IPS-18c (cell line): ENCODE results near the gene DGCR2.

ENCODE experiments used
- H3K4me3 ChIP-seq: 2 replicates; pipeline ENCODE4 v1.7.0; 2013; ENCODE audit warnings: low read depth, mild to moderate bottlenecking, low read length, moderate library complexity; ENCODE audit not compliant: insufficient read depth
- H3K9me3 ChIP-seq: one replicate; pipeline ENCODE4 v1.6.1; 2013; ENCODE audit warnings: mild to moderate bottlenecking, low read length, moderate library complexity; ENCODE audit not compliant: control insufficient read depth, insufficient read depth

The DGCR2 gene

DNA sequence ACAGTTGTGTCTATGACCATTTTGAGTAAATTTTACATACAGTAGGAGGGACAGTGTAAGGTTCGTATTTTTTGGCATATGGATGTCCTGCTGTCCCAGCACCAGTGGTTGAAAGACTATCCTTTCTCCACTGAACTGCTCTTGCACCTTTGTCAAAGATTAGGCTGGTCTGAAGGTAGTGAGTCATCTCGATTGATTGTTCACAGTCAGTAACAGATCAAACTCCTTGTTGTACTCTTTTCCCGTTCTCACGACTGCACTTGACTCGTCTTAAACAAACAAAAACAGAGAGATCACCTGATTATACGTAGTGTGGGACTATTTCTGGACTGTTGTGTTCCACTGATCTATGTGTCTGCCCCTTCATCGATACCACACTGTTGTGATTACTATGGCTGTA is 77.1 kb downstream of the DGCR2 start:
- Histone ChIP-seq H3K4me3 (no peak overlapping the region), H3K9me3 (no peaks in the 10 kb centered on the region)

DNA sequence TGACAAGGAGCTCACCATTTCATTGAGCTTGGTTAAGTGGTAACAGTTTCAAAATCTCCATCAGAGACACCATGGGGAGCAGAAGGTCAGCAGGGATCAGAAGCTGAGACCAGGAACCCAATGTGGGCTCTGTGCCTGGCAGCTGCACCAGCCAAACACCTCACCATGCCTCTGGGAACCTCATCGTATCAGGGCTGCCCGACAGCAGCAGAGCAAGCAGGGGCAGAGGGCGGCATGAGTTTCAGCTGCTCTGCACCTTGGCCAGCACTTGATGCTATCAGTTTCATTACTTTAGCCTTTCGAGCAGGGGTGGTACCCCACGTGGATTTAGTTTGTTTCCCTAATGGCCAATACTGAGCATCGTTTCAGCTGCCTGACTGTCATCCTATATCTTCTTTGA is 77.8 kb downstream of the DGCR2 start:
- H3K4me3 ChIP-seq, result no peak overlapping the region
- H3K9me3 ChIP-seq, result no peaks in the 10 kb centered on the region

DNA sequence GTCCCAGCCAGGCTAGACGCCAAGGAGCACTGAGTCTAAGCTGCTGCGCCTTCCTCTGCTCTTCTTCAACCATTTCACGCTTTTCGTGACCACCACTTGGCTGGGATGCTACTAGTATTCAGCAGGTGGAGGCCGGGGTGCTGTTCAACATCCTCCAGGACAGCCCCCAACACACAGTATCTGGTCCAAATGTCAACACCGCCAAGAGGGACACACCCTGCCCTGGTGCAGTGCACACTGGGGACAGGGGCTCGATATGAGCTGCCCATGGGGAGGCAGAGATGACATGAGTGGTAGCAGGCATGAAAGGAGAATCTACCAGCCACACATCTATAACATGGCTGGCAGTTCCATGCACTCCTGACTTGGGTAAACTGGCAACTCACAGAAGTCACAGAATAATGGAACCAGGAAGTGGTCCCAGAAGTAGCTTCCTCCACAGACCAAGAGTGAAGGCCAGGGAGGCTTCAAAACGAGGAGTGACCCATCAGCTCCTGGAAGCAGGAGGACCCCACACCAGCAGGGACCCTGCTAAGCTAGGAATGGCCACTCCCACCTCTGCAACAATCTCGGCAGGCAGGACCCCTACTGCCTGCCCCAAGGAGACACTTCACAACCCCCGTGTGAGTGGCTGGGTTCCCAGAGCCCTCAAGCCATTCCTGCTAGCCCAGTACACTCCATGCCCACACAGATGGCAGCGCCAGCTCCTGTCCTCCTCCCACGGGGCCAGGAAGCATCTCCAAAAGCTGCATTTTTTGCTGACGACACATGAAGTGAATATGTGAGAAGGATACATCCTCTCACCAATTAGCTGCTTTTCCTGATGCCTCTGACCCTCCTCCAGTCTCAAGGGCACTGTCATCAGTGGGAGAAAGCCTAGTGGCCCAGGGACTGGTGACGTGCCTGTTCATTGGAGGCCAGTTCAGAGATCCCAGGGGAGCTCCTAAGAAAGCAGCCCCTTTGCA is 78.8 kb downstream of the DGCR2 start:
- Histone ChIP-seq H3K9me3 (no peaks in the 10 kb centered on the region), H3K4me3 (no peak overlapping the region)

DNA sequence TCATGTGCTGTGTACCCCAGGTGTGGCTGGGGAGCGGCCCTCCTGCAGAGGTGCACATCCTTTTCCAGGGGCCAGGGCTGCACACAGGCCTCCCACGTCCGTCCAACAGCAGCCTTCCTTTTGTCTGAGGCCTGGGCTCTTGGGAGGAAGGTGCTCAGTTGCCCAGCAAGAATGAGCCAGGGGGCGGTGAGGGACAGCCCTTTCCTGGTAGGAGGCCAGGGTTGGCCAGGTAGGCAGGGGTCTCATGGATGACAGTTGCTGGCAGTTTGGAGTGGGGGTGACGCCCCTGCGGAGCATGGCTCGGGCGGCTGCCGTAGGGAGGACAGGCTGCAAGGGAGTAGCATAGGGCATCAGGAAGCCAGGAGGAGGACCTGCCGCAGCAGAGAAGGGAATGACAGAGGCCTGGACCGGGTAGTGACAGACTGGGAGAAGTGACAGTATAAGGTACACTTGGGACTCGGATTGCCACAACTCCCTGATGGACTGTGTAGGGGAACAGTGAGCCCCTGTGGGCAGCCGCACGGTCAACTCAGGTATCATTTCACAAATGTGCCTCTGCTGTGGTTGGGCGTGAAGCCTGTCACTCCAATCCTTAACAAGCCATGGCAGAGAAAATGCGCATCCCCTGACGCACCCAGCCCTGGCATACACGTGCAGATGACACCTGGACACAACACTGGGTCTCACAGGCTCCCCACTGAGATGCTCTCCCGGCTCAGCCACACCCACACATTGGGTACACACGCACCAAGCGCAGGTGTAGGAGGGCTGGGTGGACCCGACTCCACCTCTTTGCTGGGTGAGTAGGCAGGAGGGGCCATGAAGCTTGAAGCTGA is 79.7 kb downstream of the DGCR2 start:
- Histone ChIP-seq H3K9me3 (no peaks in the 10 kb centered on the region), H3K4me3 (no peak overlapping the region)

DNA sequence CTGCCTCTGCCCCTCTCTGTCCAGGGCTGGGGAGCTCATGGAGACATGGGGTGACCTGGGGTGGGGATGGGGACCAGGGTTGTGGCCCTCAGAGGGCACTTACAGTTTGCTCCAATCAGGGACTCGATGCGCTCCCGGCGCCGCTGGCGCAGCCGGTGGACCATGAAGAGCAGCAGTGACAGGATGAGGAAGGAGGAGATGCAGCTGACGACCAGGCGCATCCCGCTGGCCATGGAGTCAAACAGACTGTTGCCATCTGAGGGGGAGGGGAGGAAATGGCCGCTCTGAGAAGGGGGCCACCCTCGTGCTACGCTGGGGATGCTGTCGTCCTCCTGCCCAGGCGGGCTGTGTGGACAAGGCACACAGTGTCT is 80.5 kb downstream of the DGCR2 start:
- H3K4me3 ChIP-seq, result no peak overlapping the region
- H3K9me3 ChIP-seq, result no peaks in the 10 kb centered on the region

DNA sequence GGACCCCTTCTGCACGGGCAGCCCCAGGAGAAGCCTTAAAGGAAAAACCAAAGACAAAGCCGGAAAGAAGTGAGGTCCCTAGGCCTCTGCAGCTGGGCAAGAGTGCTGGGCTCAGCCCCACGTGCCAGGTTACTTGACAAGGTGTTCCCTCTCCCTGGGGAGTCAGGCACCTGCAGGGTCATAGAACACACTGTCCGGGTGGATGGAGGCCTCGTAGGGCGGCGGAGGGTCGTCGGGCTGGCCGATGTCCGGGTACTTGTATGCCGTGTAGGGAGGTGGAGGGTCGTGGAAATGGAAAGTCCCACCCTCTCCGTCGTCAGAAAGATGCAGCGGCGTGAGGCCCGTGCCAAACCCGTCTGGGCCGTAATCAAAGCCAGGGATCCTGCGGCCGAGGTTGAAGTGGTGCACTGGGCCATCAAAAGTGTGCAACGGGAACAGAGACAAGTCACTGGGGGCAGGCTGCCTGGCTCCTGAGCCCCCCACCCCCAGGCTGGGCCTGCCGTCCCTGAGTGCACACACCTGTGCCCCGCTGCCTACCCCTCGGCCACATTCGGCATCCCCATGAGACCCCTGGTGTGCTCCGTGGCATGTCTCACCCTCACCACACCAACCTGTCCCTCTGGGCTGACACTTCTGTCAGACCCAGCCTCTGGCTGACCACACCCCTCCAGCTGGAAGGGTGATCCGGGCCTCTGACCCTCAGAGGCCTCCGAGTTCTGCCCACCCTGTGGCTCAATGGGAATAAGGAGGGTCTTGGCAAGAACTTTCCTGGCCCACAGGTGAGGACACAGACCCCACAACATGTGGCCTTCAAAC is 81.1 kb downstream of the DGCR2 start:
- no peak overlapping the region for H3K4me3 ChIP-seq
- H3K9me3 ChIP-seq, result no peaks in the 10 kb centered on the region

DNA sequence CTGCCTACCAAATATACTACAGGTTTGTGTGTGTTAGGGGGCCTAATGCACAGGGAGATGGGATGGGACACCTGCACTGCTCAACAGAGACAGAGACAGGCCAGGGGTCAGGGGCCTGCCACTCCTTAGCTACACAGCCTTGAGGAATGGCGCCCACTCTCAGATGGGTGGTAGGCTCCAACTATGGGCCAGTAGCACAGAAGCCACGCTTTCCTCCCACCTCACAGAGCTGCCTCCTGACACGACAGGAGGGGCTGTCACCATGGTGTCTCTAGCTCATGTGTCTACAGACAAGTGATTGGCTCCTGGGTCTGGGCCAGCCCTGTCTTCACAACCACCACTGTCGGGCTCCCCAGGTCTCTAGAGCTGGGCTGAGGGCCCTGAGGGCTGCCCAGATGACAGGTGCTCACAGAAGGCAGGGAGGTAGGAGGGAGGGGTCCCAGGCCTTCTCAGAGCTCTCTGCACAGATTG is 81.8 kb downstream of the DGCR2 start:
- H3K4me3 ChIP-seq, result no peak overlapping the region
- H3K9me3 ChIP-seq, result no peaks in the 10 kb centered on the region

DNA sequence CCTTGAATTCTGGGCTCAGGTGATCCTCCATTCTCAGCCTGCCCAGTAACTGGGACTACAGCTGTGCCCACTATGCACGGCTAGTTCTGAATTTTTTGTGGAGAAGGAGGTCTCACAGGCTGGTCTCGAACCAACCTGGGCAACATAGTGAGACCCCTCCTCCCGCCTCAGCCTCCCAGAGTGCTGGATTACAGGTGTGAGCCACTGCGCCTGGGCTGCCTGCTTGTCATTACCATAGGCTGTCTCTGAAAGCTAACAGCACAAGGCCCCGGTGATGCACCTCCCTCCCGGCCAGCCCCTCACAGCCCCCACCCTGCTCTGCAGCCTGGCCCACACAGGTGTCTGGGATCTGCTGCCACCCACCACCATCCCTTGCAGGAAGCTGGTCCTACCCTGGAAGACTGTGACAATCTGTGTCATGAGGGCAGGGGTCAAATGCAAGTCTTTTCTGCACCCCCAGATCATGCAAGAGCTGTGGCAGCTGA is 82.4 kb downstream of the DGCR2 start:
- Histone ChIP-seq H3K9me3 (no peaks in the 10 kb centered on the region), H3K4me3 (no peak overlapping the region)

DNA sequence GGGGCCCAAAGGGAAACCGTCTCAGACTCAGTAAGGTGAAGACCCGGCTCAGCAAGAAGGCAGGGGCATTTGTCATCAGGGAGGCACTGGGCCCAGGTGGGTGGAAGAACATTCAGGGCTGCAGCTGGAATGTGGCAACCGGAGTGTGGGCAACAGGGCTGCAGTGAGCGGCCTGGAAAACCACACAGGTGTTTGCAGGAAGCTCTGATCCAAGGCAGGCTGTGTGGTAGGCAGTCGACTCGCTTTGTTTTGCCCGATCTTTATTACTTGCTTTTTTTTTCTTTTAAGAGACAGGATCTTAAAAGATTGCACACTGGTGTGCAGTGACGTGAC is 82.8 kb downstream of the DGCR2 start:
- no peak overlapping the region for H3K4me3 ChIP-seq
- H3K9me3 ChIP-seq, result no peaks in the 10 kb centered on the region

DNA sequence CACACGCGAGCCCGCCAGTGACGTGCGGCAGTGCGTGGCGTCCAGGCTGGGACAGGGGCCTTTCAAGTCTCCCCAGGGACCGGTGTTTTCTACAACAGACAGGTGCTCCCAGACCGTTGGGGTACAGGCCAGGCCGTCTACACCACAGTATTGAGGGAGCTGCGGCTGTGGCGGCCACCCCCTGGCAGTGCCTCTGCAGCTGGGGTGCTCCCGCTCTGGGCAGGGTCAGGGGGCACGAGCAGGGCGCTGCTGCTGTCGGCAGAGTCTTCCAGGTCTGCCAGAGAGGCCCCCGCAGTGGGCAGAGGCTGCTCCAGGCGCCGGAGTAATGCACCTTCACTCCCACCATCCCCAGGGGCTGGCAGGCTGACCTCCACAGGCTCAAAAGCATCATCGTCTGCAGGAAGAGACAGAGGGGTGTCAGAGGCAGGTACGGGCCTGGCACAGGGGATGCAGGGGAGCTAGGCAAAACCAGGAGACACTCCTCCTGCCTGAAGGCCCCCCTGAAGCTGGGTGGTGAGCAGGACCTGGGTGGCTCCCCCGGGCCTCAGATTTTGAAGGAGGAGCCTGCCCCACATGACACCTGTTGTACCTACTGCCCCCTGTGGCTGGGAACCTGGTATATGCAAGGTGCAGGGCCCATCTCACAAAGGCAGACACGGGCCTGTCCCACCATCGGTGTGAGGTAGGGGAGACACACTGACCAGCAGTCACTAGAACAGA is 83.3 kb downstream of the DGCR2 start:
- H3K4me3 ChIP-seq, result no peak overlapping the region
- H3K9me3 ChIP-seq, result no peaks in the 10 kb centered on the region

DNA sequence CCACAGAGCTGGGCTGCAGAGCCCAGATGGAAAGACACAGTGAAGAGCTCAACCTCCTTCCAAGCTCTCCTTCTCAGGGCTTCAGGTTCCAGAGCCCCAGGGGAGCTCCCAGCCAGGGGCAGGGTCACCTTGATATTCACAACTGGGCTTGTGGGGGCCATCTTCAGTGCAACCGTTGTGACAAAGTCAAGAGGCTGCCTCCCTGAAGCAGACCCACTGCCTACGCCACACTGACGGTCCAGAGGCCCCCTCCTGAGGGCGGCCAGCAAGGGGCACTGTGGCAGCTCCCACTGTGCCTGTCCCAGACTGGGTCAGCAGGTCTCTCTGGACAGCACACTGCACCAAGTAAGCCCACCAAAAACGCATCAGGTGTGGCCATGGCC is 84.1 kb downstream of the DGCR2 start:
- H3K9me3 ChIP-seq, result no peaks in the 10 kb centered on the region
- H3K4me3 ChIP-seq, result no peak overlapping the region

DNA sequence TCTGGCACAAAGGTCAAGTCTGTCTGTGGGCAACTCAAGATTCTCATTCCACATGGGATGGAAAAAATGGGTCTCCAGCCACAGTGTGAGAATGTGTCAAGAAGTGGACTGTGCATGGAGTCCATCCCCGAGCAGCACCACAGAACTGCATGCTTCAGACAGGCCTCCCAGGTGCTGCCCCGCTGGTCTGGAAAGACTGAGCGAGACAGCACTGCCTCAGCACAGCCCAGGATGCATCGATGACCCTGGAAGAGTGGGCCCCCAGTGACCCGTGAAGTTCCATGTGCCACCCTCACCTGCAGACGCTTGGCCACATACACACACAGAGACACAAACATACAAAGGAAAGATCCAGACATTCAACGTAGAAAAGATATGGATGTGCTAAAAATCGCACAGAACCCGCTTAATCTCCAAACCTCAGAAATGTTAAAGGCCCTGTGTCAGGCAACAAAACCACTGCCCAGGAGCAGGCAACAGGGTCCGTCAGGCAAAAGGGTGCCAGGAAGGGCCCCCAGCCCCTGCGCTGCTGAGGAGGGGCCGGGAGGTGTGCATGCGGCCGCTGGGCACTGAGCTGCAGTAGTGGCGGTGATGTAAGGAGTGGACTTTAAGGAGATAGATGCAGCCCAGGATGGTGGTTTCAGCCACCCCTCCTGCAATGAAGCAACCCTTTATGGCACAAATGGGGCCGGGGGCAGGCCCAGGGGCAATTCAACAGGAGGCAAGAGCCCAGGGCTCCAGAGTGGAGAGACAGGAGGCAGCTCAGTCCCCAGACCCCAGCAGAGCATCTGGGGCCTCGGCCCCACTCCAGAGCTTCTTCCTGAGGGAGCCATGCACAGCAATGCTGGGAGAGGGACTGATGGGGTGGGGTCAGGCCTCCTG is 84.7 kb downstream of the DGCR2 start:
- no peak overlapping the region for H3K4me3 ChIP-seq
- H3K9me3 ChIP-seq, result no peaks in the 10 kb centered on the region

DNA sequence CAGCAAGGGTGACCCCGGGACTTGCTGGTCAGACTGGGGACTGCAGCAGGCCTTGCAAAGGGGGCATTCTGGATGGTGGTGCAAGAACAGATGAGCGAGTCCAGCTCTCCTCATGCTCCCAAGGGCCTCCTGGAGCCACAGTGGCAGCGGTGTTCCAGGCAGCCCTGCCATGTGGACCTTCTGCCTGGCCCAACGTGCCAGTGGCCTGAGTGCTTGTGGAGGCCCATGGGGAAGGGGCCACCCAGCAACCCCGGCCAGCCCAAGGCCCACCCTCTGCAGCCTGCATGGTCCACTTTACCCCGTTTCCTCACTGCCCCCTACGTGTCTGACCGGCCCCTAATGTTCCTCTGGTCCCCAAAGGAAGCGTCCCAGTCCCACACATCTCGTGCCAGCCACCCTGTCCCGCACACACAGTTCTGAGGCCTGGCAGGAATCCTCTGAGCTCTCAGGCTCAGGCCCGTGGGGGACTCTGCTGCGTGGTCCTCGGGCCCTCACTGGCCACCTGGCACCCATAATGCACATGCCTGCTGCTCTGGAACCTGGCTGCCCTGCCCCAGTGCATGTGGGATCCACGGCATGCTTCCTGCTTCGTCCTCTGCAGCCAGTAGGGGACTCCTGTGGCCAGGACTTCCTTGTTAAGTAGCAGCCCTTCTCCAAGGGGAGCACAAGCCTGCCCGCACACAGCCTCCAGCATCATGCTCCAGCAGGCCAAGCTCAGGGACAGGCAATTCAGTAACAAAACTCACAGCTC is 85.5 kb downstream of the DGCR2 start:
- H3K4me3 ChIP-seq, result no peak overlapping the region

DNA sequence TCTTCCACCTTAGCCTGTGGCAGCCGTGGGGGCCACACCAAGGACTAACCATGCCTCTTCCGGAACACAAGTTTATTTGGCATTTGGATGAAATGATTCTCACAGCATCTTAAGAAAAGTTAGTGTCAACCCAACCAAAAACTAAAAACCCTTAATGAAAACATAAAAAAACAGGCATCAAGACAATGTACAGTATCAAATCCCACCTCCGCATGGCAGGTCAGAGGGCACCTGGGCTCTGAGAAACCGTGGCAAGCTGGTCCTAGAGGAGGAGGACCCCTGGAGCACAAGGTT is 86.0 kb downstream of the DGCR2 start:
- Histone ChIP-seq H3K4me3 (no peak overlapping the region), H3K9me3 (no peaks in the 10 kb centered on the region)

More for the DNA sequence above, 85.5 kb downstream of the DGCR2 start:
- no peaks in the 10 kb centered on the region for H3K9me3 ChIP-seq

DNA sequence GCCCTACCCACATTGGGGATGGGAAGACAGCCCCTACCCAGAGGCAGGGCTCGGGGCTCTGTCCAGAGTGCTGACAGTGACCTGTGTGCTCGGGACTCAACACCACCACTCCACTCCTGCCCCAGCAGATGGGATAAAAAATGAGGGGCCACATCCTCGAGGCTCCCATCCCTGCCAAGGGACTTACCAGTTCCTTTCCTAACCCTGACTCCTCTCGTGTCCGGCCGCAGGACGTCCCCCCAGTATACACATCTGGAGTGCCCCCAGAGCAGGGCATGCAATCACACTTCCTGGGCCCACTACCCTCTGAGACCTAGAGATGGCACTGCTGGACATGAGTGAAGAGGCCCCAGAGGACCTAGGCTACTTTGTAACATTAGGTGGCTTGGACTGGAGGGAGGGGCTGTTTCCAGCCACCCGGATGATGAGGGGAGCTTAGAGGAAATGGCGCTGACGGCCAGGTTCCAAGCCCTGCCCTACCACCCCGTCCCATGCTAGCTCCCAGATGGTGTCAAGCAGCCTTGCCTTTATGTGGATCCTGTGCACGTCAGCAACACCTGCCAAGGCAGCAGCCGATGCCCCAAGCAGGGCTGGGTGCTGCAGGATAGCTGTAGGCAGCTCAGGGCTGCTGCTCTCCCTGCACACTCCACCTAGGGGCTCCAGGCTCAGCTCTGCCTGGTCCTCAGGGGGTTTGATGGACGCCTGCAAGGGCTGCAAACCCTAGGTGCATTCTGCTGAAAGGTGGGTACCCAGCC is 86.6 kb downstream of the DGCR2 start:
- H3K4me3 ChIP-seq, result no peak overlapping the region

More for the DNA sequence above, 86.6 kb downstream of the DGCR2 start:
- no peaks in the 10 kb centered on the region for H3K9me3 ChIP-seq
